Peyer's patch (tissue), 4 donors: Measurements from ENCODE around the gene DPH7. TPM values are rescaled to one million over a fixed set of nuclear protein-coding genes. Genes with fewer than 3 reads are reported as not detected.
"Not testable (repeated sequence)": the region's sequence is repeated elsewhere in the genome, so short reads cannot be mapped to it uniquely, and the experiment has no call there.

Experiments used
- DNase-seq, 3 donors: peaks; one replicate each; pipeline ENCODE4 v3.0.0-alpha.2; 2017 to 2019
- H3K27ac ChIP-seq, 4 donors: fragments of 200-600 bp; sonication (generic); one replicate each; pipeline ENCODE4 v1.5.1; 2016 to 2019
- H3K27me3 ChIP-seq, 2 donors: fragments of 200-600 bp; sonication (generic); one replicate each; pipeline ENCODE4 v1.5.1; 2019
- H3K36me3 ChIP-seq, 3 donors: fragments of 200-600 bp; sonication (generic); one replicate each; pipeline ENCODE4 v1.5.1; 2016 to 2019
- H3K4me1 ChIP-seq, 4 donors: fragments of 200-600 bp; sonication (generic); one replicate each; pipeline ENCODE4 v1.5.1; 2016 to 2019
- H3K4me3 ChIP-seq, 4 donors: fragments of 200-600 bp; sonication (generic); 1 replicate in 3 of 4; 2 replicates in 1 of 4; pipeline ENCODE4 v1.5.1; 2016 to 2019; ENCODE audit warnings: mild to moderate bottlenecking in 1 of 4
- H3K9me3 ChIP-seq, 4 donors: fragments of 200-600 bp; sonication (generic); one replicate each; pipeline ENCODE4 v1.5.1; 2016 to 2019; ENCODE audit warnings: mild to moderate bottlenecking in 1 of 4
- POLR2A ChIP-seq, 2 donors: fragments of 450-650 bp; IDR thresholded peaks; one replicate each; pipeline ENCODE4 v1.5.1; 2017; ENCODE audit warnings: antibody characterized with exemption in 2 of 2, mild to moderate bottlenecking in 2 of 2, moderate library complexity in 2 of 2
- total RNA-seq, 4 donors: library from RNA; depleted of rRNA; stranded (reverse); fragments of >200 nt; gene quantifications; one replicate each; pipeline ENCODE4 v1.1.0, GENCODE V29; 2016
- TF ChIP-seq, protein P1 (sequence below), 6 experiments: fragments of 450-650 bp in 4 of 6; fragments of 200-600 bp in 2 of 6; sonication (generic) in 1 of 6; IDR thresholded peaks; one replicate each; pipeline ENCODE4 v1.5.1; 2017 to 2019; ENCODE audit warnings: antibody characterized with exemption in 6 of 6, mild to moderate bottlenecking in 3 of 6, moderate library complexity in 1 of 6

The DPH7 gene
- total RNA-seq, 4 donors from 2014 or later = 21.9 to 52.5 (median 44.5) TPM

DNA sequence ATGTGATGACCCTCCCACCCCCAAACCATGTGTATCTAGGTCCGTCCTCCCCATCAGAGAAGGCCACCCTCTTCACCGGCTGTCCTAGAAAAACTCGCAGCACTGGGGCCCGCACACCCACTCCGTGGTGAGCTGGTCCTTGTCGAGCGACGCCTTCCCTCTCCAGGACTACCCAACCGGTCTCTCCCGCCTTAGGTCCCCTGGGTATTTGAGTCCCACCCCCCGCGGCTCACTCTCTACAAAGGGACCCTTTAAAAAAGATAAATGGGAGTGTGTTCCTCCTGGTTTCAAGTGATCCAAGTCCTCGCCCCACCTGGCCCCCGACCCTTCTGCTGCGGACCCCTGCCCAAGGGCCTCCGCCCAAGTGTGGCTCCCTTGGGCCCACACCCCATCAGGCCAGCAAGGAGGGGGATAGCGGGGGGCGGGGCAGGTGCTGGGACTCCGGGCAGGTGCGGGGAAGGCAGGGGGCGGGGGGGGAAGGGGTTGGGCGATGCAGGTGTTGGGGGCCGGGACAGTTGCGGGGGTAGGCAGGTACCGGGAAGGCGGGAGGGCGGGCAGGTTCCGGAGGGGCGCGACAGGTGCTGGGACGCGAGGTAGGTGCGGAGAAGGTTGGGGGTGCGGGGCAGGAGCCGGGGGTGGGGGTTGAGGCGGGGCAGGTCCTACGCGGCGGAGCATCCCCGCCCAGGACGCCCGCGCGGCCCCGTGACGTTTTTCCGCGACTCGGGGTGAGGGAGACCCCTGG lies 25.8 kb upstream of the DPH7 start:
- Histone ChIP-seq H3K36me3 (peaks cover 0 to 7% (median 0%) of the 10 kb centered on the region in 3 donors), H3K9me3 (no peaks in the 10 kb centered on the region), H3K4me1 (peaks cover 0 to 33% (median 18%) of the 10 kb centered on the region in 4 donors), H3K27ac (peak overlapping the region; percentile 50 to 90 (median 68)), H3K27me3 (no peaks in the 10 kb centered on the region), H3K4me3 (peak overlapping the region; percentile 54 to 71 (median 65))
- TF ChIP-seq, protein P1, sequence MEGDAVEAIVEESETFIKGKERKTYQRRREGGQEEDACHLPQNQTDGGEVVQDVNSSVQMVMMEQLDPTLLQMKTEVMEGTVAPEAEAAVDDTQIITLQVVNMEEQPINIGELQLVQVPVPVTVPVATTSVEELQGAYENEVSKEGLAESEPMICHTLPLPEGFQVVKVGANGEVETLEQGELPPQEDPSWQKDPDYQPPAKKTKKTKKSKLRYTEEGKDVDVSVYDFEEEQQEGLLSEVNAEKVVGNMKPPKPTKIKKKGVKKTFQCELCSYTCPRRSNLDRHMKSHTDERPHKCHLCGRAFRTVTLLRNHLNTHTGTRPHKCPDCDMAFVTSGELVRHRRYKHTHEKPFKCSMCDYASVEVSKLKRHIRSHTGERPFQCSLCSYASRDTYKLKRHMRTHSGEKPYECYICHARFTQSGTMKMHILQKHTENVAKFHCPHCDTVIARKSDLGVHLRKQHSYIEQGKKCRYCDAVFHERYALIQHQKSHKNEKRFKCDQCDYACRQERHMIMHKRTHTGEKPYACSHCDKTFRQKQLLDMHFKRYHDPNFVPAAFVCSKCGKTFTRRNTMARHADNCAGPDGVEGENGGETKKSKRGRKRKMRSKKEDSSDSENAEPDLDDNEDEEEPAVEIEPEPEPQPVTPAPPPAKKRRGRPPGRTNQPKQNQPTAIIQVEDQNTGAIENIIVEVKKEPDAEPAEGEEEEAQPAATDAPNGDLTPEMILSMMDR (IDR thresholded peaks at IDR 0.05) = no peak
- no peak for TF ChIP-seq POLR2A (IDR thresholded peaks at IDR 0.05)
- peak in 1 of 3 donors; percentile 25 for DNase-seq

DNA sequence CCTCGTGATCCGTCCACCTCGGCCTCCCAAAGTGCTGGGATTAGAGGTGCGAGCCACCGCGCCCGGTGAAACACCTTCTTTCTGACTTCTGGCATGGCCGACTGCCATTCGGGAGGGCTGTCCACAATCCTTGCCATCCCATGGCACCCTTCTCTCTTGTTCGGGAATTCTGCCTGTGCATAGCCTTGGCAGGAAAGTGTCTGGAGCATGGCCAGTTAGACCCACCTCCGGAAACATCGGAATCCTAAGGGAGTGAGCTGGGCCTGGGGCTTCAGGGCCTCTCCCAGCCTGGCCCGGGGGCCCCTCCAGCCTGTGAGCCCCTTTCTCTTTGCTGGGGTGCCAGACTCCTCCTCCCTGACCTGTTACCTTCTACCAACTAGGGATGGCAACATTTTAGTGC lies 25.2 kb upstream of the DPH7 start:
- Histone ChIP-seq H3K27ac (no peak overlapping the region), H3K36me3 (peaks cover 0 to under 1% (median 0%) of the 10 kb centered on the region in 3 donors), H3K4me1 (peaks cover 0 to 33% (median 18%) of the 10 kb centered on the region in 4 donors), H3K27me3 (no peaks in the 10 kb centered on the region), H3K9me3 (no peaks in the 10 kb centered on the region), H3K4me3 (no peak overlapping the region)
- no peak for DNase-seq
- no peak for TF ChIP-seq POLR2A (IDR thresholded peaks at IDR 0.05)
- TF ChIP-seq, protein P1 (IDR thresholded peaks at IDR 0.05) = no peak

DNA sequence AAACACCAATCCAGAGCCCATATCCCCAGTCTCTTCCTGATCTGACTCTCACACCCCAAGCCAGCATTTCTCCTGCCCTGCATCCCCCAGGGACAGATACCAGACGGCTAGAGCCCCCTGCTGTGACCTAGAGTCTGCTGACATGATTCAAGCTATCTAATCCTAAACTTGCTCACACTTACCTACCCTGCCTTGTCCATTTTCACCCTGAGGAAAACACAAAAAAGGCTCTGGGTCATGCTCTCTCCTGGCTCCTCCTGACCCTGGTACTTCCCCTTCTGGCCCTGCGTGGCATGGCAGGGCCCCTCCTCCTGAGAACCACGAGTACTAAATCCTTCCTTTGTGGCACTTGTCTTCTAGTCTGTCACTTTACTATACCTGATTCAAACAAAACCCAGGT lies 23.9 kb upstream of the DPH7 start:
- Histone ChIP-seq H3K27me3 (no peaks in the 10 kb centered on the region), H3K9me3 (no peaks in the 10 kb centered on the region), H3K36me3 (no peaks in the 10 kb centered on the region), H3K27ac (no peak overlapping the region), H3K4me3 (no peak overlapping the region), H3K4me1 (peaks cover 0 to 23% (median 18%) of the 10 kb centered on the region in 4 donors)
- DNase-seq = no peak
- TF ChIP-seq POLR2A (IDR thresholded peaks at IDR 0.05) = no peak
- TF ChIP-seq, protein P1 (IDR thresholded peaks at IDR 0.05) = no peak

DNA sequence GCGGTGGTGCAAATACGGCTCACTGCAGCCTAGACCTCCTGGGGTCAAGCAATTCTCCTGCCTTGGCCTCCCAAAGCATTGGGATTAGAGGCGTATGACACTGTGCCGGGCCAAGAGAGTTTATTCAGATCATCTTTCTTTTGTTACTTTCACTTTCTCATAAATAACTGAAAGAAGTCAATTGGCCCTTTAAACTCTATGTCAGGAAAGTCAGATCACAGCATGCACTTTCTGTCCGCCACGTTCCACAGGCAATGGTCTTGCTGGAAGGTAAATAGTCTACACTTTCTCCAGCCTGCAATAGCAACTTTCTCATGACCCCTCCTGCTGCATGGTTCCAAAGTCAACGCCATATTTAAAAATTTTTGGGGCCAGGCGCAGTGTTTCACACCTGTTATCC lies 20.2 kb upstream of the DPH7 start:
- Histone ChIP-seq H3K36me3 (no peaks in the 10 kb centered on the region), H3K27ac (no peak overlapping the region), H3K4me1 (no peaks in the 10 kb centered on the region), H3K4me3 (no peak overlapping the region), H3K9me3 (no peaks in the 10 kb centered on the region), H3K27me3 (no peaks in the 10 kb centered on the region)
- no peak for DNase-seq
- TF ChIP-seq, protein P1 (IDR thresholded peaks at IDR 0.05) = no peak
- TF ChIP-seq POLR2A (IDR thresholded peaks at IDR 0.05) = no peak

DNA sequence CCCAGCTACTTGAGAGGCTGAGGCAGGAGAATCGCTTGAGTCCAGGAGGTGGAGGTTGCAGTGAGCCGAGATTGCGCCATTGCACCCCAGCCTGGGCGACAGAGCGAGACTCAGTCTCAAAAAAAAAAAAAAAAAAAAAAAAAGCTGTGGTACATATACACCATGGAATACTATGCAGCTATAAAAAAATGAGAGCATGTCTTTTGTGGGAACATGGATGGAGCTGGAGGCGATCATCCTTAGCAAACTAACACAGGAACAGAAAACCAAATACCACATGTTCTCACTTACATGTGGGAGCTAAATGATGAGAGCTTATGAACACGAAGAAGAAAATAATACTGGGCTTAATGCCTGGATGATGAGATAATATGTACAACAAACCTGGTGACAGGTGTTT lies 17.9 kb upstream of the DPH7 start:
- H3K9me3 ChIP-seq, H3K4me3 ChIP-seq, DNase-seq, H3K36me3 ChIP-seq, H3K27ac ChIP-seq, H3K4me1 ChIP-seq, H3K27me3 ChIP-seq: not testable (repeated sequence)

DNA sequence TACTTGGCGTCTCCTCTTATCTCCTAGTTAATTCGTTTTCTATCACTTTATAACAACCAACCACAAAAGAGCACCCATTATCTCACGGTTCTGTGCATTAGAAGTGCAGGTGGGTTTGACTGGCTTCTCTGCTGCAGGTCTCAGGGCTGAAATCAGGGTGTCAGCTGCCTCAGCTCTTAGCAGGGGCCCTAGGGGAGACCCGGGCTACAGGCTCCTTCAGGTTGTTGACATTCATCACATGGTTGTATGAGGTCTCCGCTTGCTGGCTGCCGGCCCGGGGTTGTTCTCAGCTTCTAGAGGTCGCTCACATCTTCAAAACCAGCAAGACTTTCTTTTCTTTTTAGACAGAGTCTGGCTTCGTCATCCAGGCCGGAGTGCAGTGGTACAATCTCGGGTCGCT lies 14.5 kb upstream of the DPH7 start:
- Histone ChIP-seq H3K27ac (no peak overlapping the region), H3K9me3 (no peaks in the 10 kb centered on the region), H3K27me3 (no peaks in the 10 kb centered on the region), H3K4me1 (peaks cover 0 to 19% (median 11%) of the 10 kb centered on the region in 4 donors), H3K36me3 (peaks cover 0 to 3% (median 0%) of the 10 kb centered on the region in 3 donors), H3K4me3 (no peak overlapping the region)
- TF ChIP-seq POLR2A (IDR thresholded peaks at IDR 0.05) = no peak
- TF ChIP-seq, protein P1 (IDR thresholded peaks at IDR 0.05) = no peak
- DNase-seq = no peak
